GM08714 (cell line): Measurements from ENCODE around the gene VDR.

Experiments
- H3K4me3 ChIP-seq: fragments of 200-500 bp; sonication (Bioruptor generic); 2 replicates; pipeline ENCODE4 v1.5.1; 2014; ENCODE audit warnings: mild to moderate bottlenecking, low read length, inconsistent platforms
- ZNF274 ChIP-seq: IDR thresholded peaks from 2 replicates; pipeline ENCODE4 v1.6.1; 2012; ENCODE audit warnings: mild to moderate bottlenecking, low read depth, low read length

The VDR gene

GRCh38 chr12:47795121-47795813 is 109.5 kb downstream of the VDR start:
- H3K4me3 ChIP-seq = no peak overlapping the region
- no peak for TF ChIP-seq ZNF274

DNA sequence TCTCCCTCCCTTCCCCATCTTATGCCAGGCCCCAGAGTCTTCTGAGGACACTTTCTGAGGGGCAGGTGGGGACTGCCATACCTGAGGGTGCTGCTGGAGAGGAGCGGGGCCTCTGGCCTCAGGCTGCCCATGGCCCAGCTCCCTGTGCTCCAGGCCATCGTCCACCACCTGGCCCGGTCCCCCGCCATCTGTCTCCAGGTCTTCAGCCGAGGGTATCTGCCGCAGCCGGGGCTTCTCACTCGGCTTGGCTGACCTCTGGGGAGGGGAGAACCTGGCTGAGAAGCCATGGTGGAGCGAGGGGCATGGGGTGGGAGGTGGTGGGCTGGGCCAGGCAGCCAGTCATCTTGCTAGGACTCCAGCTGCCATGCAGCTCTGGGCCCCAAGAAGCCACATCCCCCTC is 110.1 kb downstream of the VDR start:
- H3K4me3 ChIP-seq = no peak overlapping the region
- no peak for TF ChIP-seq ZNF274

DNA sequence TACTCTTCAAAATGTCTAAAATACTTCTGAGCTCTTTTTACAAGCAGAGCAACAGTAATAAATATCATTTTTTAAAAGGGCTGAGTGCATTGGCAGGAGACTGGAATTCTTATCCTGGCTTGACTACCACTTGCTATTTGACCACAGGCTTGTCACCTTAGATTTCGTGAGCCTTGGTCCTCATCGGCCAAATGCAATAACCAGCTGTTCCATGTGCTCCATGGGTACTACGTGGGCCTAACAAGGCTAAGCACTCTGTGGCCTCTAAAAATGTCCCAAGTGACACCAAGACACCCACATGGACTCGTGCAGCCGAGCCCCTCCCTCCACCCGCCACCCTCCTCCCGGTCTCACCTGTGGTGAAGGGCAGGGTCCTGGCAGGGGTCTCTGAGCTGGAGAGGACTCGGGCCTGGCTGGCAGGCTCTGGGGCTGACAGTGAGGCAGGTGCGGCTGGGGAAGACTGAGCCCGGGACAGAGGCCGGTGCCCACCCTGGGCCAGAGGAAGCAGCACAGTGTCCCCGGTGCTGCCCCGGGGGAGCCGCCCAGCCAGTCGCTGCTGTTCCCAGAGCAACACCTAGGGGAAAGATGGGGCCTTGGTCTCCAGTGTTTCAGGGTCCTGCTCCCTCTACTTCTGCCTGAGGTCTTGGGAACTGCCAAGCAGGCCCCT is 111.6 kb downstream of the VDR start:
- no peak overlapping the region for H3K4me3 ChIP-seq
- no peak for TF ChIP-seq ZNF274

GRCh38 chr12:47791874-47792273 is 112.9 kb downstream of the VDR start:
- H3K4me3 ChIP-seq = no peak overlapping the region
- TF ChIP-seq ZNF274 = no peak
